H9 (cell line): ENCODE data around the gene SDC3. TPM values are rescaled to one million over a fixed set of nuclear protein-coding genes. Genes with fewer than 3 reads are reported as not detected.

Experiments
- DNase-seq: peaks from one replicate; pipeline ENCODE4 v3.0.0-alpha.2; 2017
- H2AFZ ChIP-seq: one replicate; pipeline ENCODE4 v1.6.1; 2013; ENCODE audit warnings: mild to moderate bottlenecking, low read length, control low read depth, moderate library complexity
- H2AK5ac ChIP-seq: 2 replicates; pipeline ENCODE4 v1.6.1; 2013; ENCODE audit warnings: low read length, control low read depth, mixed read lengths; ENCODE audit not compliant: insufficient read length
- H2BK120ac ChIP-seq: one replicate; pipeline ENCODE4 v1.6.1; 2013; ENCODE audit warnings: low read depth, mild to moderate bottlenecking, low read length, control low read depth, inconsistent platforms; ENCODE audit not compliant: poor library complexity, severe bottlenecking
- H2BK12ac ChIP-seq: 2 replicates; pipeline ENCODE4 v1.6.1; 2013; ENCODE audit warnings: low read length, control low read depth, mixed read lengths, low read depth; ENCODE audit not compliant: insufficient read length
- H2BK15ac ChIP-seq: 2 replicates; pipeline ENCODE4 v1.6.1; 2013; ENCODE audit warnings: low read depth, low read length, control low read depth
- H2BK20ac ChIP-seq: one replicate; pipeline ENCODE4 v1.6.1; 2013; ENCODE audit warnings: low read depth, mild to moderate bottlenecking, low read length, control low read depth, inconsistent platforms; ENCODE audit not compliant: poor library complexity, severe bottlenecking
- H2BK5ac ChIP-seq: 2 replicates; pipeline ENCODE4 v1.6.1; 2013; ENCODE audit warnings: low read length, control low read depth, mixed read lengths; ENCODE audit not compliant: insufficient read length
- H3K14ac ChIP-seq: 2 replicates; pipeline ENCODE4 v1.6.1; 2013; ENCODE audit warnings: low read length, control low read depth; ENCODE audit not compliant: insufficient read depth
- H3K18ac ChIP-seq: 2 replicates; pipeline ENCODE4 v1.6.1; 2013; ENCODE audit warnings: low read depth, mild to moderate bottlenecking, mixed read lengths, low read length, control low read depth; ENCODE audit not compliant: insufficient read length
- H3K23ac ChIP-seq: 2 replicates; pipeline ENCODE4 v1.6.1; 2013; ENCODE audit warnings: low read length, control low read depth, mixed read lengths, low read depth; ENCODE audit not compliant: insufficient read length
- H3K23me2 ChIP-seq: 2 replicates; pipeline ENCODE4 v1.6.1; 2013; ENCODE audit warnings: low read depth, mild to moderate bottlenecking, mixed read lengths, low read length, control low read depth; ENCODE audit not compliant: insufficient read length, poor library complexity, severe bottlenecking
- H3K27ac ChIP-seq: 2 replicates; pipeline ENCODE4 v1.5.1; 2013; ENCODE audit warnings: low read length, control low read depth, mixed read lengths, low read depth; ENCODE audit not compliant: insufficient read length
- H3K27me3 ChIP-seq: 2 replicates; pipeline ENCODE4 v1.6.1; 2013; ENCODE audit warnings: low read length, control low read depth, inconsistent platforms; ENCODE audit not compliant: insufficient read depth
- H3K4ac ChIP-seq: 2 replicates; pipeline ENCODE4 v1.6.1; 2013; ENCODE audit warnings: low read depth, mild to moderate bottlenecking, control low read depth, inconsistent platforms, low read length, moderate library complexity
- H3K4me1 ChIP-seq: 2 replicates; pipeline ENCODE4 v1.6.1; 2013; ENCODE audit warnings: low read length, control low read depth, inconsistent platforms; ENCODE audit not compliant: insufficient read depth
- H3K4me2 ChIP-seq: 2 replicates; pipeline ENCODE4 v1.6.1; 2013; ENCODE audit warnings: low read length, control low read depth, mixed read lengths; ENCODE audit not compliant: insufficient read length, insufficient read depth
- H3K56ac ChIP-seq: 2 replicates; pipeline ENCODE4 v1.6.1; 2013; ENCODE audit warnings: low read depth, mild to moderate bottlenecking, mixed read lengths, low read length, control low read depth; ENCODE audit not compliant: insufficient read length
- H3K79me1 ChIP-seq: 2 replicates; pipeline ENCODE4 v1.6.1; 2013; ENCODE audit warnings: low read depth, mild to moderate bottlenecking, moderate library complexity, low read length, control low read depth, inconsistent platforms; ENCODE audit not compliant: insufficient read depth, poor library complexity, severe bottlenecking
- H3K79me2 ChIP-seq: 2 replicates; pipeline ENCODE4 v1.6.1; 2013; ENCODE audit warnings: low read length, control low read depth, inconsistent platforms; ENCODE audit not compliant: insufficient read depth
- H3K9ac ChIP-seq: 2 replicates; pipeline ENCODE4 v1.6.1; 2013; ENCODE audit warnings: low read length, control low read depth, mixed read lengths; ENCODE audit not compliant: insufficient read length; ENCODE audit errors: extremely low read depth
- H3K9me3 ChIP-seq: one replicate; pipeline ENCODE4 v1.6.1; 2013; ENCODE audit warnings: low read depth, low read length, inconsistent platforms; ENCODE audit not compliant: control insufficient read depth
- H3T11ph ChIP-seq: one replicate; pipeline ENCODE4 v1.6.1; 2013; ENCODE audit warnings: mild to moderate bottlenecking, low read length, control low read depth, inconsistent platforms
- H4K20me1 ChIP-seq: one replicate; pipeline ENCODE4 v1.6.1; 2013; ENCODE audit not compliant: control insufficient read depth, insufficient read length, insufficient read depth
- H4K5ac ChIP-seq: 2 replicates; pipeline ENCODE4 v1.6.1; 2013; ENCODE audit warnings: low read depth, mild to moderate bottlenecking, mixed read lengths, low read length, control low read depth; ENCODE audit not compliant: insufficient read length
- H4K8ac ChIP-seq: replicated peaks from 2 replicates; pipeline ENCODE4 v1.6.1; 2013; ENCODE audit warnings: low read length, control low read depth, mixed read lengths, low read depth; ENCODE audit not compliant: insufficient read length
- H4K91ac ChIP-seq: 2 replicates; pipeline ENCODE4 v1.6.1; 2013; ENCODE audit warnings: low read depth, mild to moderate bottlenecking, moderate library complexity, mixed read lengths, low read length, control low read depth; ENCODE audit not compliant: insufficient read length
- H3K27ac Mint-ChIP-seq, 3 experiments: 2 replicates in 2 of 3; 3 replicates in 1 of 3; pipeline ENCODE4 v1.8.0; 2020 to 2021; ENCODE audit warnings: mixed read lengths in 3 of 3, mild to moderate bottlenecking in 1 of 3, moderate library complexity in 1 of 3
- H3K27me3 Mint-ChIP-seq: 2 replicates; pipeline ENCODE4 v1.8.0; 2021; ENCODE audit warnings: low read depth, mild to moderate bottlenecking, moderate library complexity, mixed read lengths
- H3K36me3 Mint-ChIP-seq, 3 experiments: 2 replicates in 2 of 3; 3 replicates in 1 of 3; pipeline ENCODE4 v1.8.0; 2020 to 2021; ENCODE audit warnings: low read depth in 3 of 3, mixed read lengths in 3 of 3; ENCODE audit not compliant: insufficient read depth in 1 of 3
- H3K4me1 Mint-ChIP-seq, 2 experiments: 2 replicates each; pipeline ENCODE4 v1.8.0; 2020; ENCODE audit warnings: mixed read lengths in 2 of 2
- H3K4me3 Mint-ChIP-seq, 2 experiments: 2 replicates in 1 of 2; 3 replicates in 1 of 2; pipeline ENCODE4 v1.8.0; 2020 to 2021; ENCODE audit warnings: mild to moderate bottlenecking in 2 of 2, mixed read lengths in 2 of 2, moderate library complexity in 1 of 2
- H3K9me3 Mint-ChIP-seq, 2 experiments: 2 replicates in 1 of 2; 3 replicates in 1 of 2; pipeline ENCODE4 v1.8.0; 2020; ENCODE audit warnings: mild to moderate bottlenecking in 2 of 2, mixed read lengths in 2 of 2, moderate library complexity in 1 of 2
- WGBS: extraction: QIAGEN DNeasy Blood & Tissue Kit; methylation state at CpG from one replicate; pipeline ENCODE4 v1.1.7; 2013; ENCODE audit warnings: missing lambda C conversion rate, low lambda C conversion rate, mixed read lengths; ENCODE audit not compliant: insufficient read length; ENCODE audit errors: extremely low coverage; 5-methylcytosine and 5-hydroxymethylcytosine counted together
- total RNA-seq: library from RNA; stranded (reverse); gene quantifications from 2 replicates; pipeline ENCODE4 v1.2.1, GENCODE V29; 2021
- TF ChIP-seq, protein P1 (sequence below): fragments of 200-600 bp; sonication (generic); conservative IDR thresholded peaks from 3 replicates; pipeline ENCODE4 v1.8.0; 2021; ENCODE audit warnings: antibody characterized with exemption, mild to moderate bottlenecking

The SDC3 gene
- total RNA-seq, 1 experiment from 2014 or later, result 25.9 TPM

- no peak overlapping the region for H3K27ac ChIP-seq
- Mint-ChIP-seq H3K27ac (no peak overlapping the region), H3K9me3 (no peaks in the 10 kb centered on the region), H3K4me1 (peaks cover 48 to 54% of the 10 kb centered on the region in 2 experiments), H3K4me3 (no peak overlapping the region), H3K27me3 (no peaks in the 10 kb centered on the region), H3K36me3 (no peaks in the 10 kb centered on the region)
- H3K18ac ChIP-seq, result no peak overlapping the region
- H2BK120ac ChIP-seq, result no peak overlapping the region
- TF ChIP-seq, protein P1, sequence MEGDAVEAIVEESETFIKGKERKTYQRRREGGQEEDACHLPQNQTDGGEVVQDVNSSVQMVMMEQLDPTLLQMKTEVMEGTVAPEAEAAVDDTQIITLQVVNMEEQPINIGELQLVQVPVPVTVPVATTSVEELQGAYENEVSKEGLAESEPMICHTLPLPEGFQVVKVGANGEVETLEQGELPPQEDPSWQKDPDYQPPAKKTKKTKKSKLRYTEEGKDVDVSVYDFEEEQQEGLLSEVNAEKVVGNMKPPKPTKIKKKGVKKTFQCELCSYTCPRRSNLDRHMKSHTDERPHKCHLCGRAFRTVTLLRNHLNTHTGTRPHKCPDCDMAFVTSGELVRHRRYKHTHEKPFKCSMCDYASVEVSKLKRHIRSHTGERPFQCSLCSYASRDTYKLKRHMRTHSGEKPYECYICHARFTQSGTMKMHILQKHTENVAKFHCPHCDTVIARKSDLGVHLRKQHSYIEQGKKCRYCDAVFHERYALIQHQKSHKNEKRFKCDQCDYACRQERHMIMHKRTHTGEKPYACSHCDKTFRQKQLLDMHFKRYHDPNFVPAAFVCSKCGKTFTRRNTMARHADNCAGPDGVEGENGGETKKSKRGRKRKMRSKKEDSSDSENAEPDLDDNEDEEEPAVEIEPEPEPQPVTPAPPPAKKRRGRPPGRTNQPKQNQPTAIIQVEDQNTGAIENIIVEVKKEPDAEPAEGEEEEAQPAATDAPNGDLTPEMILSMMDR, result no peak
- H4K20me1 ChIP-seq, result no peaks in the 10 kb centered on the region
- no peak overlapping the region for H3K56ac ChIP-seq
- no peaks in the 10 kb centered on the region for H3K9me3 ChIP-seq
- no peak overlapping the region for H3K23ac ChIP-seq
- no peaks in the 10 kb centered on the region for H3K23me2 ChIP-seq
- no peak overlapping the region for H2BK12ac ChIP-seq
- H3K14ac ChIP-seq, result no peak overlapping the region
- H3K79me1 ChIP-seq, result no peaks in the 10 kb centered on the region
- no peak overlapping the region for H4K8ac ChIP-seq
- H3K4me1 ChIP-seq, result peaks cover 7% of the 10 kb centered on the region; the same call in 1 of the 2 replicates
- no peak overlapping the region for H2BK20ac ChIP-seq
- H3K9ac ChIP-seq, result no peak overlapping the region
- H2BK15ac ChIP-seq, result no peak overlapping the region
- H3K4ac ChIP-seq, result no peak overlapping the region
- no peak overlapping the region for H2BK5ac ChIP-seq
- H2AK5ac ChIP-seq, result no peak overlapping the region
- no peaks in the 10 kb centered on the region for H3K79me2 ChIP-seq
- H2AFZ ChIP-seq, result no peak overlapping the region
- no CpG with 5 or more reads among the region's 18 CpGs for WGBS
- no peaks in the 10 kb centered on the region for H3K27me3 ChIP-seq
- no peak overlapping the region for H4K5ac ChIP-seq
- H3K4me2 ChIP-seq, result no peak overlapping the region
- no peak overlapping the region for H3T11ph ChIP-seq
- no peak for DNase-seq
- no peak overlapping the region for H4K91ac ChIP-seq
Observed at GRCh38 chr1:30883389-30884172, 25.0 kb downstream of the SDC3 start.
